ENCODE measurements around the gene KCNH8.

KCNH8 gene

GRCh38 chr3:19365471-19365870 is 217.2 kb downstream of the KCNH8 start:
- ChIA-PET CTCF (no interaction called here), POLR2A (no interaction called here)
- TF ChIP-seq SP1 (IDR thresholded peaks at IDR 0.05) (no peak), BHLHE40 (IDR thresholded peaks at IDR 0.05; ENCODE audit: borderline replicate concordance) (no peak), ELF4 (IDR thresholded peaks at IDR 0.05) (no peak), L3MBTL2 (conservative IDR thresholded peaks at IDR 0.05) (no peak), ZNF384 (IDR thresholded peaks at IDR 0.05) (no peak), PKNOX1 (IDR thresholded peaks at IDR 0.05) (no peak), CTBP1 (IDR thresholded peaks at IDR 0.05; ENCODE audit: borderline replicate concordance) (no peak), FOXM1 (IDR thresholded peaks at IDR 0.05; ENCODE audit: borderline replicate concordance) (no peak), LEF1 (IDR thresholded peaks at IDR 0.05; ENCODE audit: borderline replicate concordance) (no peak), ARNT (IDR thresholded peaks at IDR 0.05) (no peak), FOXK2 (IDR thresholded peaks at IDR 0.05) (no peak), TARDBP (IDR thresholded peaks at IDR 0.05) (no peak), FOXA1 (IDR thresholded peaks at IDR 0.05) (no peak), SUZ12 (IDR thresholded peaks at IDR 0.05) (no peak), NFRKB (IDR thresholded peaks at IDR 0.05) (no peak), HDGF (IDR thresholded peaks at IDR 0.05; ENCODE audit: borderline replicate concordance) (no peak)
- no peak for DNase-seq (ENCODE audit: extremely low spot score)

- ChIA-PET CTCF (no interaction called here), POLR2A (no interaction called here)
Observed at GRCh38 chr3:19384868-19385267, 236.6 kb downstream of the KCNH8 start.

GRCh38 chr3:19392150-19392549 is 243.8 kb downstream of the KCNH8 start:
- POLR2A ChIA-PET: no interaction called here
- CTCF ChIA-PET: interaction anchor here (0.5 kb wide), 1 partner anchor 40 kb away, joined by 5 read pairs; no protein-coding TSS in a partner anchor
- DNase-seq (ENCODE audit: extremely low spot score): no peak
- TF ChIP-seq SUZ12 (IDR thresholded peaks at IDR 0.05) (no peak), ARNT (IDR thresholded peaks at IDR 0.05) (no peak), L3MBTL2 (conservative IDR thresholded peaks at IDR 0.05) (no peak)

More at GRCh38 chr3:19384868-19385267, 236.6 kb downstream of the KCNH8 start:
- TF ChIP-seq TARDBP (IDR thresholded peaks at IDR 0.05): no peak
- no peak for TF ChIP-seq HDGF (IDR thresholded peaks at IDR 0.05; ENCODE audit: borderline replicate concordance)
- no peak for DNase-seq (ENCODE audit: extremely low spot score)

- CTCF ChIA-PET: no interaction called here
- POLR2A ChIA-PET: no interaction called here
Observed at GRCh38 chr3:19394946-19395345, 246.6 kb downstream of the KCNH8 start.

GRCh38 chr3:19396726-19397125 is 248.4 kb downstream of the KCNH8 start:
- ChIA-PET POLR2A (no interaction called here), CTCF (no interaction called here)
- no peak for TF ChIP-seq LEF1 (IDR thresholded peaks at IDR 0.05; ENCODE audit: borderline replicate concordance)
- no peak for TF ChIP-seq ARNT (IDR thresholded peaks at IDR 0.05)
- TF ChIP-seq TARDBP (IDR thresholded peaks at IDR 0.05): no peak
- no peak for TF ChIP-seq ELF4 (IDR thresholded peaks at IDR 0.05)
- TF ChIP-seq ZNF384 (IDR thresholded peaks at IDR 0.05): no peak
- TF ChIP-seq BHLHE40 (IDR thresholded peaks at IDR 0.05; ENCODE audit: borderline replicate concordance): no peak
- no peak for TF ChIP-seq PKNOX1 (IDR thresholded peaks at IDR 0.05)
- TF ChIP-seq SP1 (IDR thresholded peaks at IDR 0.05): no peak
- no peak for TF ChIP-seq FOXK2 (IDR thresholded peaks at IDR 0.05)
- TF ChIP-seq CTBP1 (IDR thresholded peaks at IDR 0.05; ENCODE audit: borderline replicate concordance): no peak
- no peak for TF ChIP-seq FOXM1 (IDR thresholded peaks at IDR 0.05; ENCODE audit: borderline replicate concordance)
- TF ChIP-seq SUZ12 (IDR thresholded peaks at IDR 0.05): no peak
- TF ChIP-seq NFRKB (IDR thresholded peaks at IDR 0.05): no peak
- TF ChIP-seq FOXA1 (IDR thresholded peaks at IDR 0.05): no peak
- no peak for TF ChIP-seq L3MBTL2 (conservative IDR thresholded peaks at IDR 0.05)
- TF ChIP-seq HDGF (IDR thresholded peaks at IDR 0.05; ENCODE audit: borderline replicate concordance): no peak
- no peak for DNase-seq (ENCODE audit: extremely low spot score)

More at GRCh38 chr3:19394946-19395345, 246.6 kb downstream of the KCNH8 start:
- TF ChIP-seq NFRKB (IDR thresholded peaks at IDR 0.05) (no peak), L3MBTL2 (conservative IDR thresholded peaks at IDR 0.05) (no peak), SP1 (IDR thresholded peaks at IDR 0.05) (no peak), TARDBP (IDR thresholded peaks at IDR 0.05) (no peak), LEF1 (IDR thresholded peaks at IDR 0.05; ENCODE audit: borderline replicate concordance) (no peak), SUZ12 (IDR thresholded peaks at IDR 0.05) (no peak), ZNF384 (IDR thresholded peaks at IDR 0.05) (no peak), BHLHE40 (IDR thresholded peaks at IDR 0.05; ENCODE audit: borderline replicate concordance) (no peak), ELF4 (IDR thresholded peaks at IDR 0.05) (no peak), CTBP1 (IDR thresholded peaks at IDR 0.05; ENCODE audit: borderline replicate concordance) (no peak), HDGF (IDR thresholded peaks at IDR 0.05; ENCODE audit: borderline replicate concordance) (no peak), PKNOX1 (IDR thresholded peaks at IDR 0.05) (no peak), FOXM1 (IDR thresholded peaks at IDR 0.05; ENCODE audit: borderline replicate concordance) (no peak), ARNT (IDR thresholded peaks at IDR 0.05) (no peak), FOXA1 (IDR thresholded peaks at IDR 0.05) (no peak), FOXK2 (IDR thresholded peaks at IDR 0.05) (no peak)
- DNase-seq (ENCODE audit: extremely low spot score): no peak

- ChIA-PET CTCF (no interaction called here), POLR2A (no interaction called here)
- no peak for DNase-seq (ENCODE audit: extremely low spot score)
- no peak for TF ChIP-seq CTBP1 (IDR thresholded peaks at IDR 0.05; ENCODE audit: borderline replicate concordance)
- no peak for TF ChIP-seq NFRKB (IDR thresholded peaks at IDR 0.05)
- TF ChIP-seq LEF1 (IDR thresholded peaks at IDR 0.05; ENCODE audit: borderline replicate concordance): no peak
- TF ChIP-seq FOXK2 (IDR thresholded peaks at IDR 0.05): no peak
- no peak for TF ChIP-seq FOXM1 (IDR thresholded peaks at IDR 0.05; ENCODE audit: borderline replicate concordance)
- TF ChIP-seq ZNF384 (IDR thresholded peaks at IDR 0.05): no peak
- TF ChIP-seq SP1 (IDR thresholded peaks at IDR 0.05): no peak
- TF ChIP-seq L3MBTL2 (conservative IDR thresholded peaks at IDR 0.05): no peak
- TF ChIP-seq ARNT (IDR thresholded peaks at IDR 0.05): no peak
- no peak for TF ChIP-seq TARDBP (IDR thresholded peaks at IDR 0.05)
- TF ChIP-seq FOXA1 (IDR thresholded peaks at IDR 0.05): no peak
- no peak for TF ChIP-seq HDGF (IDR thresholded peaks at IDR 0.05; ENCODE audit: borderline replicate concordance)
- TF ChIP-seq PKNOX1 (IDR thresholded peaks at IDR 0.05): no peak
- no peak for TF ChIP-seq BHLHE40 (IDR thresholded peaks at IDR 0.05; ENCODE audit: borderline replicate concordance)
Observed at GRCh38 chr3:19399356-19399755, 251.0 kb downstream of the KCNH8 start.
